Measurements from ENCODE around the gene CDH8.

CDH8 gene

GRCh38 chr16:61644736-61645135 is 391.5 kb downstream of the CDH8 start:
- DNase-seq (ENCODE audit: low spot score), result no peak

GRCh38 chr16:61617219-61617783 is 418.9 kb downstream of the CDH8 start:
- no peak for DNase-seq (ENCODE audit: low spot score)

- DNase-seq (ENCODE audit: low spot score), result no peak
Measured at GRCh38 chr16:61616088-61616487, 420.1 kb downstream of the CDH8 start.

- no peak for DNase-seq (ENCODE audit: low spot score)
Measured at GRCh38 chr16:61611847-61612491, 424.3 kb downstream of the CDH8 start.

- no peak for DNase-seq (ENCODE audit: low spot score)
Measured at GRCh38 chr16:61606581-61606980, 429.7 kb downstream of the CDH8 start.

Data from AG08395 (cell line).